ENCODE measurements around the gene TFR2.
"Not testable (repeated sequence)": the region's sequence is repeated elsewhere in the genome, so short reads cannot be mapped to it uniquely, and the experiment has no call there.

TFR2 gene

GRCh38 chr7:100673942-100674410 is 32.6 kb upstream of the TFR2 start:
- Histone ChIP-seq H3K9me3 (ENCODE audit: control insufficient read depth, insufficient read depth, low read length) (no peaks in the 10 kb centered on the region), H3K9ac (ENCODE audit: low read depth, low read length) (peak overlapping the region; percentile 84), H3K36me3 (ENCODE audit: insufficient read depth, low read length) (no peaks in the 10 kb centered on the region), H3K4me1 (ENCODE audit: insufficient read depth, low read length) (no peaks in the 10 kb centered on the region)

GRCh38 chr7:100673302-100673941 is 32.1 kb upstream of the TFR2 start, which contains the start of gene GNB2:
GNB2 (plus strand) TSS chr7:100673740; CDS start chr7:100676266, 2,526 bp downstream.
- H3K4me1 ChIP-seq (ENCODE audit: insufficient read depth, low read length): no peaks in the 10 kb centered on the region
- no peaks in the 10 kb centered on the region for H3K36me3 ChIP-seq (ENCODE audit: insufficient read depth, low read length)
- H3K9ac ChIP-seq (ENCODE audit: low read depth, low read length): peak within 1 kb of the TSS; percentile 84
- no peaks in the 10 kb centered on the region for H3K9me3 ChIP-seq (ENCODE audit: control insufficient read depth, insufficient read depth, low read length)

- H3K36me3 ChIP-seq (ENCODE audit: insufficient read depth, low read length): no peaks in the 10 kb centered on the region
- no peaks in the 10 kb centered on the region for H3K4me1 ChIP-seq (ENCODE audit: insufficient read depth, low read length)
Observed at GRCh38 chr7:100671353-100672327, 30.3 kb upstream of the TFR2 start.

GRCh38 chr7:100670074-100670473 is 28.7 kb upstream of the TFR2 start:
- Histone ChIP-seq H3K9ac (ENCODE audit: low read depth, low read length) (no peak overlapping the region), H3K4me1 (ENCODE audit: insufficient read depth, low read length) (no peaks in the 10 kb centered on the region), H3K36me3 (ENCODE audit: insufficient read depth, low read length) (no peaks in the 10 kb centered on the region), H3K9me3 (ENCODE audit: control insufficient read depth, insufficient read depth, low read length) (no peaks in the 10 kb centered on the region)

More at GRCh38 chr7:100671353-100672327, 30.3 kb upstream of the TFR2 start:
- no peaks in the 10 kb centered on the region for H3K9me3 ChIP-seq (ENCODE audit: control insufficient read depth, insufficient read depth, low read length)
- no peak overlapping the region for H3K9ac ChIP-seq (ENCODE audit: low read depth, low read length)

GRCh38 chr7:100669106-100669505 is 27.8 kb upstream of the TFR2 start:
- H3K9me3 ChIP-seq (ENCODE audit: control insufficient read depth, insufficient read depth, low read length); H3K4me1 ChIP-seq (ENCODE audit: insufficient read depth, low read length); H3K9ac ChIP-seq (ENCODE audit: low read depth, low read length); H3K36me3 ChIP-seq (ENCODE audit: insufficient read depth, low read length): not testable (repeated sequence)

GRCh38 chr7:100668069-100668449 is 26.7 kb upstream of the TFR2 start:
- Histone ChIP-seq H3K4me1 (ENCODE audit: insufficient read depth, low read length) (0 out of 2 replicates have a peak, but pooled peaks cover 3% of the 10 kb centered on the region), H3K9ac (ENCODE audit: low read depth, low read length) (no peak overlapping the region), H3K36me3 (ENCODE audit: insufficient read depth, low read length) (no peaks in the 10 kb centered on the region), H3K9me3 (ENCODE audit: control insufficient read depth, insufficient read depth, low read length) (no peaks in the 10 kb centered on the region)

GRCh38 chr7:100667331-100668068 is 26.1 kb upstream of the TFR2 start:
- H3K9me3 ChIP-seq (ENCODE audit: control insufficient read depth, insufficient read depth, low read length): no peaks in the 10 kb centered on the region
- no peak overlapping the region for H3K9ac ChIP-seq (ENCODE audit: low read depth, low read length)
- H3K36me3 ChIP-seq (ENCODE audit: insufficient read depth, low read length): no peaks in the 10 kb centered on the region
- 0 out of 2 replicates have a peak, but pooled peaks cover 5% of the 10 kb centered on the region for H3K4me1 ChIP-seq (ENCODE audit: insufficient read depth, low read length)

GRCh38 chr7:100665168-100665726 is 23.9 kb upstream of the TFR2 start:
- Histone ChIP-seq H3K36me3 (ENCODE audit: insufficient read depth, low read length) (no peaks in the 10 kb centered on the region), H3K9ac (ENCODE audit: low read depth, low read length) (no peak overlapping the region), H3K9me3 (ENCODE audit: control insufficient read depth, insufficient read depth, low read length) (no peaks in the 10 kb centered on the region), H3K4me1 (ENCODE audit: insufficient read depth, low read length) (0 out of 2 replicates have a peak, but pooled peaks cover 5% of the 10 kb centered on the region)

- H3K36me3 ChIP-seq (ENCODE audit: insufficient read depth, low read length); H3K4me1 ChIP-seq (ENCODE audit: insufficient read depth, low read length); H3K9me3 ChIP-seq (ENCODE audit: control insufficient read depth, insufficient read depth, low read length); H3K9ac ChIP-seq (ENCODE audit: low read depth, low read length): not testable (repeated sequence)
Observed at GRCh38 chr7:100662194-100662776, 20.9 kb upstream of the TFR2 start.

- no peaks in the 10 kb centered on the region; the same call in 1 of the 2 replicates for H3K36me3 ChIP-seq (ENCODE audit: insufficient read depth, low read length)
- H3K9ac ChIP-seq (ENCODE audit: low read depth, low read length): no peak within 1 kb of the TSS; the same call in 1 of the 2 replicates
- no peaks in the 10 kb centered on the region for H3K9me3 ChIP-seq (ENCODE audit: control insufficient read depth, insufficient read depth, low read length)
- H3K4me1 ChIP-seq (ENCODE audit: insufficient read depth, low read length): no peaks in the 10 kb centered on the region
Observed at GRCh38 chr7:100655908-100656674, 14.7 kb upstream of the TFR2 start, which contains the start of gene ACTL6B. ACTL6B (minus strand) TSS chr7:100656448; CDS start chr7:100656354, 94 bp downstream.

- Histone ChIP-seq H3K9me3 (ENCODE audit: control insufficient read depth, insufficient read depth, low read length) (no peaks in the 10 kb centered on the region), H3K9ac (ENCODE audit: low read depth, low read length) (no peak overlapping the region; the same call in 1 of the 2 replicates), H3K36me3 (ENCODE audit: insufficient read depth, low read length) (no peaks in the 10 kb centered on the region; the same call in 1 of the 2 replicates), H3K4me1 (ENCODE audit: insufficient read depth, low read length) (no peaks in the 10 kb centered on the region)
Observed at GRCh38 chr7:100654908-100655831, 13.8 kb upstream of the TFR2 start.

GRCh38 chr7:100649826-100650565 is 8.6 kb upstream of the TFR2 start:
- H3K9me3 ChIP-seq (ENCODE audit: control insufficient read depth, insufficient read depth, low read length): no peaks in the 10 kb centered on the region
- H3K36me3 ChIP-seq (ENCODE audit: insufficient read depth, low read length): no peaks in the 10 kb centered on the region
- no peak overlapping the region for H3K9ac ChIP-seq (ENCODE audit: low read depth, low read length)
- H3K4me1 ChIP-seq (ENCODE audit: insufficient read depth, low read length): peaks cover 5% of the 10 kb centered on the region; the same call in 1 of the 2 replicates

Measured in ES-I3 (cell line).